Bronchial epithelial cell (primary cell): ENCODE data around the gene MYBPC1. TPM values are rescaled to one million over a fixed set of nuclear protein-coding genes. Genes with fewer than 3 reads are reported as not detected.
"Not testable (repeated sequence)": the region's sequence is repeated elsewhere in the genome, so short reads cannot be mapped to it uniquely, and the experiment has no call there.

Experiments
- DNase-seq: peaks from one replicate; pipeline ENCODE4 v3.0.0-alpha.2; 2010; ENCODE audit warnings: low read depth
- FAIRE-seq: peaks from 2 replicates; lab custom pipeline; 2011; peaks lifted over from hg19 to GRCh38; lab: Jason Lieb, UNC
- H3K27me3 ChIP-seq: 2 replicates; pipeline ENCODE4 v1.5.1; 2011; ENCODE audit warnings: low read length; ENCODE audit not compliant: control insufficient read depth, insufficient read depth
- H3K36me3 ChIP-seq: 2 replicates; pipeline ENCODE4 v1.5.1; 2011; ENCODE audit warnings: low read length; ENCODE audit not compliant: control insufficient read depth, insufficient read depth
- H3K4me3 ChIP-seq: 2 replicates; pipeline ENCODE4 v1.5.1; 2011; ENCODE audit warnings: mild to moderate bottlenecking, low read depth, low read length, control low read depth
- total RNA-seq: library from RNA; depleted of rRNA; stranded (reverse); fragments of >200 nt; gene quantifications from 2 replicates; pipeline ENCODE4 v1.2.1, GENCODE V29; 2014
- TF ChIP-seq, protein P1 (sequence below): IDR thresholded peaks from 2 replicates; pipeline ENCODE4 v1.5.1; 2011; ENCODE audit warnings: mild to moderate bottlenecking, moderate library complexity, low read length, control low read depth, inconsistent platforms; ENCODE audit not compliant: insufficient read depth, severe bottlenecking

The MYBPC1 gene
- total RNA-seq, 1 donor from 2014 or later = not detected

DNA sequence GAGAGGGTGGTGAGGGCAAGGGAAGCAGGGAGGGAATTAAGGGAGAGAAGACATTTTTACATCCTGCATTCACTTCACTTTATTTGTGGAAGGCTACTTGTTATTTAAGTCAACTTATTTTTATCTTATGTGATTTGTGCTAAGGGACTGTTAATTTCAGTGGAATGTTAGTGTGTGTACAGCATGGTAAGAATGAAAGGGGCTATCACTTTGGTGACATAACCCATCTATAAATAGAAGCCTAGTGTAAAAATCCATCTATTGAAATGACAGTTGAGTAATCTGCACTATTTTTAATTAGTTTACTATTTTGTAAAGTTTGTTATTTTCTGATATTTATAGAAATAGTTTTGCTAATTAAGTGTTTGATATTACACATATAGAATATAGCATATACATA lies 85.9 kb downstream of the MYBPC1 start:
- Histone ChIP-seq H3K36me3 (no peaks in the 10 kb centered on the region), H3K4me3 (no peak overlapping the region), H3K27me3 (no peaks in the 10 kb centered on the region)
- TF ChIP-seq, protein P1, sequence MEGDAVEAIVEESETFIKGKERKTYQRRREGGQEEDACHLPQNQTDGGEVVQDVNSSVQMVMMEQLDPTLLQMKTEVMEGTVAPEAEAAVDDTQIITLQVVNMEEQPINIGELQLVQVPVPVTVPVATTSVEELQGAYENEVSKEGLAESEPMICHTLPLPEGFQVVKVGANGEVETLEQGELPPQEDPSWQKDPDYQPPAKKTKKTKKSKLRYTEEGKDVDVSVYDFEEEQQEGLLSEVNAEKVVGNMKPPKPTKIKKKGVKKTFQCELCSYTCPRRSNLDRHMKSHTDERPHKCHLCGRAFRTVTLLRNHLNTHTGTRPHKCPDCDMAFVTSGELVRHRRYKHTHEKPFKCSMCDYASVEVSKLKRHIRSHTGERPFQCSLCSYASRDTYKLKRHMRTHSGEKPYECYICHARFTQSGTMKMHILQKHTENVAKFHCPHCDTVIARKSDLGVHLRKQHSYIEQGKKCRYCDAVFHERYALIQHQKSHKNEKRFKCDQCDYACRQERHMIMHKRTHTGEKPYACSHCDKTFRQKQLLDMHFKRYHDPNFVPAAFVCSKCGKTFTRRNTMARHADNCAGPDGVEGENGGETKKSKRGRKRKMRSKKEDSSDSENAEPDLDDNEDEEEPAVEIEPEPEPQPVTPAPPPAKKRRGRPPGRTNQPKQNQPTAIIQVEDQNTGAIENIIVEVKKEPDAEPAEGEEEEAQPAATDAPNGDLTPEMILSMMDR = no peak
- DNase-seq (no peak), FAIRE-seq (no peak)

DNA sequence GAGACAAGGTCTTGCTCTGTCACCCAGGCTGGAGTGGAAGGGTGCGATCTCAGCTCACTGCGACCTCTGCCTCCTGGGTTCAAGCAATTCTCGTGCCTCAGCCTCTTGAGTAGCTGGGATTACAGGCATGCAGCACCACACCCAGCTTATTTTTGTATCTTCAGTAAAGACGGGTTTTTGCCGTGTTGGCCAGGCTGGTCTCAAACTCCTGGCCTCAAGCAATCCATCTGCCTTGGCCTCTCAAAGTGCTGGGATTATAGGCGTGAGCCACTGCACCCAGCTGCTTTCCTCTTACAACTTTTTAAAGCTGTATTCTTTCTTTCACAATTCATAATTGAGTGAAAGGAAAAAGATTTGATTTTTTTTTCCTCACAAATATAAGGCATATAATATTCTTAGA lies 86.9 kb downstream of the MYBPC1 start:
- H3K27me3 ChIP-seq, FAIRE-seq, H3K4me3 ChIP-seq, DNase-seq, H3K36me3 ChIP-seq: not testable (repeated sequence)

DNA sequence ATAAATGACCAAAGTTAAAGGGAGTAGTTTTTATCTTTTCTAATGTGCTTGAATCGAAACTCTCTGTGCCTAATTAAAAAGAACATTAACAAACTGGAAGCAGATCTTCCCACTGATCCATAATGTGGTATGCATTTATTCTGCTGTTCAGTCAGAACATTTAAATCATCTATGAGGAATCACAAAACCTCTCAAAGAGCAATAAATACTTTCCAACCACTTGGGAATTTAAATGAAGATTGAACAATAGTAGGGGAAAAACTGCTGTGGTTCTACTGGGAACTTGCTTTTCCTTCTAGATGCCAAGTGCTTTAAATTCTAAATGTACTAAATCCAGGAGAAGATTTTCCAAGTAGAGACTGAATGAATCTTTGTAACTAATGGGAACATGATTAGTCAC lies 90.3 kb downstream of the MYBPC1 start:
- H3K36me3 ChIP-seq = no peaks in the 10 kb centered on the region
- DNase-seq (no peak), FAIRE-seq (no peak)
- no peaks in the 10 kb centered on the region for H3K27me3 ChIP-seq
- TF ChIP-seq, protein P1 = no peak
- H3K4me3 ChIP-seq = no peak overlapping the region

DNA sequence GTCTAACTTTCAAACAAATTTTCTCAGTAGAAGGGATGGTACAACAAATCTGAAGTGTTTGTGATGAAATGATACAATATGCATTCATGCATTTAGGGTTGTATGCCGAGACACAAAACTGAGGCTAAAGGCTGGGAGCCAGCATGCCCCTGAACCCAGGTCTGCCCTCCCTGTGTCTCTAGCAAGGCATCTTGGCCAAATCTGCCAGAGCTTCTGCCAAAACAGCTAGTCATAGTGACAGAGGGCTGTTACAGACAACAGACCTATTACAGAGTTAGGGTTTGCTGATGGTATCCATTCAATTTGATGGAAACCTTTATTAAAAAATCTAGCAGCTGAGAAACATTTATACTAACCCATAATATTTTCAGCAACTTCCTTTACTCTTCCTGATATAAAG lies 91.4 kb downstream of the MYBPC1 start:
- no peak for FAIRE-seq
- Histone ChIP-seq H3K27me3 (no peaks in the 10 kb centered on the region), H3K36me3 (no peaks in the 10 kb centered on the region), H3K4me3 (no peak overlapping the region)
- TF ChIP-seq, protein P1 = no peak
- no peak for DNase-seq

DNA sequence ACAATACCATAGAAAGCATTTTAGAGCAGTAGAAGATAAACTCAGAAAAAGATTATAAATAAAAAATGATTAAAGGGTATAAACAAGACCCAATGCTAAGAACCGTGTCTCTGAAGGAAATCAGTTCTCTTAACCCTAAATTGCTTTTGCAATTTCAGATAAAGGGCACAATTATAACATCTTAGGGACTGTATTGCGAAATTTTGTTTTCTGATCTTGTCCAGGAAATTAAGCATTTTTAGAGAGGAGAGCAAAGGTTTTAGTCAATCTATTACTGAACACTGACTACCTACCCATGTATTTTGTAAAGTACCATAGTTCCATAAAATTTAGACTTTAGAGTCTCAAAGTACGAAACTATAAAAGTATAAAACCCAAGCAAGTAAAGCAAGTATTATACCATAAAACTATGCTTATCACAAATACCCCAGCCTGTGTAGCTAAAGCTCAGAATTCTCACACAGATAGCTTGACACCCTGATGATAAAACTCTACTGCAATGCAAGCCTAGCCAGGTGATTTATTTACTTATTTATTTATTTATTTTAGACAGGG lies 95.8 kb downstream of the MYBPC1 start:
- TF ChIP-seq, protein P1 = no peak
- Histone ChIP-seq H3K4me3 (no peak overlapping the region), H3K36me3 (no peaks in the 10 kb centered on the region), H3K27me3 (no peaks in the 10 kb centered on the region)
- no peak for FAIRE-seq
- no peak for DNase-seq

DNA sequence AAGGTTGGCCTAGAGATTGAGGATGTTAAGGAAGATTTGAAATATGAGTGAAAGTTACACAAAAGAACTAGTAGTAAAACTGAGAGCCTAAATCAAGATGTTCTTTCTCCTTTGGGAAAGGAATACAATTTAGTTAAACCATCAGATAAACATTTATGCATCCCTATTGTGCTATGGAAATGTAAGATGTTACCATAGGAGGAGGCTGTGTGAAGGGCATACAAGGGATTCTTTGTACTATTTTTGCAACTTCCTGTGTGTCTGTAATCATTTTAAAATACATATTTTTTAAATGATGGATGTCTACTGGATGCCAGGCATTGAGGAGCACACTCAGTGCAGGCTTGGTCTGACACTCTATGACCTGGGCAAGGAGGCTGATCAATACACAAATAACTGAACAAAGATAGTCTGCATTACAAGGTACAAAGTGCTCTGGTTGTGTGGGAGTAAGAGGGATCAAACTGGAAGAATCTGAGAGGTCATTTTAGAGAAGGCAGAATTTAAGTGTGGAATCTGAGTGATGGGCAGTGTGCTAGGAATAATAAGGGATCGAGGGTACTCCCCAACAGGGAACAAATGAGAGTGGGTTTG lies 96.8 kb downstream of the MYBPC1 start:
- Histone ChIP-seq H3K4me3 (no peak overlapping the region), H3K27me3 (no peaks in the 10 kb centered on the region), H3K36me3 (no peaks in the 10 kb centered on the region)
- no peak for DNase-seq
- no peak for FAIRE-seq
- TF ChIP-seq, protein P1 = no peak
